GM19438 (cell line): ENCODE measurements around the gene SLC7A4.
"Not testable (repeated sequence)": the region's sequence is repeated elsewhere in the genome, so short reads cannot be mapped to it uniquely, and the experiment has no call there.

Experiments
- ATAC-seq: cut with Tn5 transposase; IDR thresholded peaks from one replicate; pipeline ENCODE4 v1.9.1; 2021; ENCODE audit warnings: low read depth; ENCODE audit not compliant: unreplicated experiment

Gene SLC7A4

GRCh38 chr22:21043860-21044535 lies 11.6 kb upstream of the SLC7A4 start:
- no peak for ATAC-seq

- no peak for ATAC-seq
These were observed 10.9 kb upstream of the SLC7A4 start for GRCh38 chr22:21042978-21043859.

GRCh38 chr22:21041937-21042336 lies 9.6 kb upstream of the SLC7A4 start:
- no peak for ATAC-seq

- not testable (repeated sequence) for ATAC-seq
These were observed 6.8 kb upstream of the SLC7A4 start for GRCh38 chr22:21039158-21039557.

- ATAC-seq = no peak
These were observed 6.0 kb upstream of the SLC7A4 start for GRCh38 chr22:21038405-21038804.

- no peak for ATAC-seq
These were observed 2.6 kb upstream of the SLC7A4 start for GRCh38 chr22:21034989-21035388.

GRCh38 chr22:21033895-21034294 lies 1.5 kb upstream of the SLC7A4 start:
- ATAC-seq = no peak

GRCh38 chr22:21032868-21033688 lies 717 bp upstream of the SLC7A4 start:
- ATAC-seq = no peak

GRCh38 chr22:21031545-21032036 lies 770 bp downstream of the SLC7A4 start:
- ATAC-seq = no peak

GRCh38 chr22:21030621-21031544 lies 1.5 kb downstream of the SLC7A4 start:
- ATAC-seq = no peak

- no peak for ATAC-seq
These were observed 2.3 kb downstream of the SLC7A4 start for GRCh38 chr22:21030032-21030431.

GRCh38 chr22:21029486-21030025 lies 2.8 kb downstream of the SLC7A4 start:
- no peak for ATAC-seq

GRCh38 chr22:21028277-21029251 lies 3.8 kb downstream of the SLC7A4 start:
- ATAC-seq = no peak

- no peak for ATAC-seq
These were observed 5.3 kb downstream of the SLC7A4 start for GRCh38 chr22:21026783-21027692.

- ATAC-seq = no peak
These were observed 6.3 kb downstream of the SLC7A4 start for GRCh38 chr22:21025763-21026755.

GRCh38 chr22:21025266-21025665 lies 7.1 kb downstream of the SLC7A4 start:
- no peak for ATAC-seq
